Natural killer cell treated with Interleukin-12 subunit alpha and Interleukin-12 subunit beta and Interleukin-15 and Interleukin-18, amount 100 ng/mL, for 72 hours (primary cell): ENCODE data around the gene ACR. TPM values are rescaled to one million over a fixed set of nuclear protein-coding genes. Genes with fewer than 3 reads are reported as not detected.
"Not testable (repeated sequence)": the region's sequence is repeated elsewhere in the genome, so short reads cannot be mapped to it uniquely, and the experiment has no call there.

Source experiments
- ATAC-seq, 2 donors: fragments of 150-1000 bp; cut with Tn5 transposase in 1 of 2; sonication (Bioruptor Pico), chemical (Tn5 transposase) in 1 of 2; 2 replicates each; pipeline ENCODE4 v1.10.0; 2021
- DNase-seq: peaks from one replicate; pipeline ENCODE4 v3.0.0; 2022; ENCODE audit warnings: low spot score
- H3K27ac Mint-ChIP-seq, 2 donors: 1 replicate in 1 of 2; 2 replicates in 1 of 2; pipeline ENCODE4 v1.8.0; 2022; ENCODE audit warnings: mixed read lengths in 2 of 2, mild to moderate bottlenecking in 1 of 2, moderate library complexity in 1 of 2
- H3K27me3 Mint-ChIP-seq, 2 donors: 1 replicate in 1 of 2; 2 replicates in 1 of 2; pipeline ENCODE4 v1.8.0; 2022; ENCODE audit warnings: mixed read lengths in 2 of 2
- H3K36me3 Mint-ChIP-seq: one replicate; pipeline ENCODE4 v1.8.0; 2022; ENCODE audit warnings: mixed read lengths
- H3K4me1 Mint-ChIP-seq, 2 donors: 1 replicate in 1 of 2; 2 replicates in 1 of 2; pipeline ENCODE4 v1.8.0; 2022; ENCODE audit warnings: low read depth in 2 of 2, mixed read lengths in 2 of 2, mild to moderate bottlenecking in 1 of 2
- H3K4me3 Mint-ChIP-seq: one replicate; pipeline ENCODE4 v1.8.0; 2022; ENCODE audit warnings: mixed read lengths
- H3K9me3 Mint-ChIP-seq: 2 replicates; pipeline ENCODE4 v1.8.0; 2022; ENCODE audit warnings: mixed read lengths
- total RNA-seq, 2 donors: library from RNA; stranded (reverse); gene quantifications; one replicate each; pipeline ENCODE4 v1.2.3, GENCODE V29; 2022

The ACR gene
- total RNA-seq, 2 donors from 2014 or later = not detected

DNA sequence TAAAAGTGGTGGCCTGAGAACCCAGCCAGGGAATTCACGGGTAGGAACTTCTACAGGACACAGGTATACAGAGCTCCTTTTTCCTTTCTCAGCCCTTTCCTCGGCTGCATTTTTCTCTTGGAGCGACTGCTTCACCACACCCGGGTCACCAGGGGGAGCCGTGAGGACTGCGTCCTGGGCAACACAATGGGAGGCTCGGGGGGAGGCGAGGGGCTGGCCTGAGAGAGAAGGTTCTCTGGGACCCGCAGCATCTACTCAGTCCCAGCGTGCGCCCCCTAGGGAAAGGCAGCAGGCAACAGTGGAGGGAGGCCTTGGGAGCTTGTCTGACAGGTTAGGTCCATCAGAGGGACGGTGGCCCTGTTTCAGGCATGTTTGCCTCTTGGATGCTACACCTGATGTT is 37.1 kb downstream of the ACR start:
- not testable (repeated sequence) for H3K27me3 Mint-ChIP-seq, H3K27ac Mint-ChIP-seq, H3K36me3 Mint-ChIP-seq, DNase-seq, H3K4me3 Mint-ChIP-seq, H3K9me3 Mint-ChIP-seq, ATAC-seq
- peaks cover 4 to 11% of the 10 kb centered on the region in 2 donors for H3K4me1 Mint-ChIP-seq

DNA sequence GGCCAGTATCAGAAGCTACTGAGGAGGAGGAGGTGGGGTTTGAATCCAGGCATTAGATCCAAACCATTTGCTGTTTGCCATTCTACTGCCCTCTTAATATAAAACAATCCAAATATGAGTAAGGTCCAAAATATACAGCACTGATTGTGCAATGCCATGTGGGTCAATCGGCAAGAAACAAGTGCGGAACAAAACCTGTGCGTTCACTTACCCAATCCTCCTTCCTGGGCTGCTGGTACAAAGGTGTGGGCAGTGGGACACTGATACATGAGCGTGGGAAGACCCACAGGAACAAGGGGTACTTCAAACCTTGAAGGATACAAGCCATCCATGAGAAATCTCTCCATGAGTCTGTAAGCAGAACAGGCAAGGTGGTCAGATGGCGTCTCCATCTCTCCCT is 39.6 kb downstream of the ACR start:
- not testable (repeated sequence) for H3K4me3 Mint-ChIP-seq, H3K27me3 Mint-ChIP-seq, H3K27ac Mint-ChIP-seq, ATAC-seq, H3K9me3 Mint-ChIP-seq, H3K36me3 Mint-ChIP-seq, DNase-seq
- peaks cover 20 to 24% of the 10 kb centered on the region in 2 donors for H3K4me1 Mint-ChIP-seq

DNA sequence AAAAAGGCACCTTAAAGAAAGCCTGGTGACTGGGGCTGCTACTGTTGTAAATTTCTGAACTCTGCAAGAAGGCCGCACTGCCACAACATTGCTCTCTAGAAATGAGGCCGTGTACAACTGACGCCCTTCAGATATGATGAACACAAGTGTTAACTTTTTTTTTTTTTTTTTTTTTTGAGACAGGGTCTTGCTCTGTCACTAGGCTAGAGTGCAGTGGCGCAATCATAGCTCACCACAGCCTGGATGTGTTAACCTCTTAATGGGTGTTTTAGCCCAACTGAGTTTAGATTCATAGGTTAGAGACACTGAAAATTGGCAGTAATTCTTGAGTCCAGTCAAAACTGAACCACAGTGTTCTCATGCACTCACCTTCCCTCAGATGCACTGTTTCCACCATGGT is 42.2 kb downstream of the ACR start:
- peak; percentile 85 for DNase-seq
- peak; percentile 72 for ATAC-seq
- Mint-ChIP-seq H3K27ac (peak overlapping the region; percentile 73 to 74), H3K4me1 (peaks cover 25 to 30% of the 10 kb centered on the region in 2 donors), H3K4me3 (peak overlapping the region; percentile 81)
- not testable (repeated sequence) for H3K36me3 Mint-ChIP-seq, H3K9me3 Mint-ChIP-seq, H3K27me3 Mint-ChIP-seq

DNA sequence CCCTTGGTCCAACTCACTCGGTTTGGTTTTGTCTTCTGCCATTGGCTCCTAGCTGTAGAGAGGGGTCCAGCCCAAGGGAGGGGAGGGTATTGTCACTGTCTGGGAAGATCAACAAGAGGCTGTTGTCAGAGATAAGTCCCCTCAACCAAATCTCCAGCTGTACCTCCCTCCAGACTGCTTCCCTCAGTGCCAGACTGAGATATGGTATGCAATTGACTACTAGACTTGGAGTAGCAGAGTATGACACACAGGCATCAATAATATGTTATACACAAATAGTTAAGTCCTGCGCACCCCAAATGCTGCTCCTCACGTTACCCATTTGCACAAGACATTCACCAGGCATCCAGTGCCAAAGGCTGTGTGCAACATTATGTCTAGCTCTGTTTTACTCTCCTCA is 44.2 kb downstream of the ACR start:
- Mint-ChIP-seq H3K4me1 (peaks cover 26 to 30% of the 10 kb centered on the region in 2 donors), H3K27ac (peak overlapping the region in 1 of 2 donors; percentile 60), H3K4me3 (peak overlapping the region; percentile 95)
- DNase-seq, H3K36me3 Mint-ChIP-seq, H3K27me3 Mint-ChIP-seq, ATAC-seq, H3K9me3 Mint-ChIP-seq: not testable (repeated sequence)

DNA sequence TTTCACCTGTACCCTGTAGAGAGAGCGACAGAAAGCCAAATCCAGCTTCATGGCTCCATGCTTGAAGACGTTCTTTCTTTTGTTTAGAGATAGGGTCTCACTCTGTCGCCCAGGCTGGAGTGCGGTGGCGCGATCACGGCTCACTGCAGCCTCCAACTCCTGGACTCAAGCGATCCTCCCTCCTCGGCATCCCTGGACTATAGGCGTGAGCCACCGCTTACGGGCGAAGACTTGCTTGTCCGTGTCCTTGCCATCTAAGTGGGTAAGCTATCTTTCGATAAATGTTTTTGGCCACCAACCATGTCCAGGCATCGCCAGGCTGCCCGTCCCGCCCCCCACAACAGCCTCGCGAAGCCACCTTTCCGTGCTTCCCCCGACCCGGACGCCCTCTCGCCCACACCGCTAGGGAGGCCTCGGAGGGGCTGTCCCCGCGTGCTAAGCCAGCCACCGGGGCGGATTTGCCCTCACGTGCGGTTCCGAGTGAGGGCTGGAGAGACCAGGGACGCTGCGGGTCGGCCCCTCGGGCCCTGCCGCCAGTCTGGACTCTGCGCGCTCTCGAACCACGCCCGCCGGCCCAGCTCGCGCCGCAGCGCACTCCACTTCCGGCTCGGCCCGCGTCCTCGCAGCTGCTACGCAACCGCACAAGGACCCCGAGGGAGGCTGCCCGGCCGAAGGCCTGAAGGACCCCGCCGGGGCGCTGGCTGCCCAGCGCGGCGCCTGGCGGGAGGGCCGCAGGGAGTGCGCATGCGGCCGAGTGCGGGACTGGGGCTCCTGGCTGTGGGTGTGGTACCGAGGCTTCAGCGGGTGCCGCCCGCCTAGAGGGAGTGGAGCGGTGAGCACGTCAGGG is 45.3 kb downstream of the ACR start, which contains the start of gene RABL2B:
RABL2B (minus strand) TSS at position 604 of the 847 bp plus-strand sequence. CDS start 1,342 bp downstream, outside the sequence.
- H3K4me1 Mint-ChIP-seq = peaks cover 25 to 26% of the 10 kb centered on the region in 2 donors
- H3K27ac Mint-ChIP-seq = peak within 1 kb of the TSS; percentile 66 to 78
- ATAC-seq (peak; percentile 92 to 96), DNase-seq (peak; percentile 93)
- peak within 1 kb of the TSS; percentile 95 for H3K4me3 Mint-ChIP-seq
- H3K9me3 Mint-ChIP-seq, H3K27me3 Mint-ChIP-seq, H3K36me3 Mint-ChIP-seq: not testable (repeated sequence)

DNA sequence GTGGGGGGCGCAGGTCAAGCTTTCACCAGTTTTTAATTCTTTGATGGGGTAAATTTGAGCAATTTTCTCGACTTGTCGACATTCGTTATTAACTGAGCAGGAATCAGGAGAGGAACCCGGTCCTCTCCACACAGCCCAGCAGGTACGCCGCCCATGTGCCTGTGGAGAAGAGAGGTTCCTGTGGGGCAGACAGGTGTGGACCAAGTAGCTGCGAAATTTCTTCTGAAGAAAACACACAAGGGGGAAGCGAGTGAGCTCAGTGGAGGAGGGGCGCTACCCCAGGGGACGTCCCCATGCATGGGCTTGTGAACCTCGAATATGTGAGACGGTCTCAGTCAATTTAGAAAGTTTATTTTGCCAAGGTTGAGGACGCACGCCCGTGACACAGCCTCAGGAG is 45.9 kb downstream of the ACR start:
- DNase-seq, H3K27me3 Mint-ChIP-seq, H3K36me3 Mint-ChIP-seq, H3K9me3 Mint-ChIP-seq: not testable (repeated sequence)
- Mint-ChIP-seq H3K4me3 (peak overlapping the region; percentile 85), H3K4me1 (peaks cover 25 to 26% of the 10 kb centered on the region in 2 donors), H3K27ac (peak overlapping the region; percentile 66 to 78)
- peak in 1 of 2 donors; percentile 17 for ATAC-seq

DNA sequence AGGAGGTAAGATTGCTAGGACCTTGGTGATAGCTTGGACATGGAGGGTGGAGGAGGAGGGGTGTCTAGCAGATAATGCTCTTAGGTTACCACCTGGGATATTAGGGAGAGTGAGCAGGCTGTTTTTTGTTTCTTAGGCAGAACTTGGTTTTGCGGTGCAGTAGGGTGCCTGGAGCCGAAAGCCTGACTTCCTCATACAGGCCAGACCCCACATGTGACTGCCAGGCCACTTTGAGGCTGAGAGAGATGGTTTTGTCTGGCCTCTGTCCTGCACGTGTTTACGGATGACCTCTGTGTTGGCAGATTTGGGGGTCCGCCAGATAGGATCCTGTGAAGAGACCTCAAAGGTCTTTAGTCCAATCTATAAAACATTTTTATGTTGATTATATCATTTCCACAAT is 47.3 kb downstream of the ACR start:
- H3K27ac Mint-ChIP-seq, H3K4me3 Mint-ChIP-seq, H3K9me3 Mint-ChIP-seq, H3K36me3 Mint-ChIP-seq, DNase-seq, H3K27me3 Mint-ChIP-seq, ATAC-seq: not testable (repeated sequence)
- peaks cover 18 to 20% of the 10 kb centered on the region in 2 donors for H3K4me1 Mint-ChIP-seq

DNA sequence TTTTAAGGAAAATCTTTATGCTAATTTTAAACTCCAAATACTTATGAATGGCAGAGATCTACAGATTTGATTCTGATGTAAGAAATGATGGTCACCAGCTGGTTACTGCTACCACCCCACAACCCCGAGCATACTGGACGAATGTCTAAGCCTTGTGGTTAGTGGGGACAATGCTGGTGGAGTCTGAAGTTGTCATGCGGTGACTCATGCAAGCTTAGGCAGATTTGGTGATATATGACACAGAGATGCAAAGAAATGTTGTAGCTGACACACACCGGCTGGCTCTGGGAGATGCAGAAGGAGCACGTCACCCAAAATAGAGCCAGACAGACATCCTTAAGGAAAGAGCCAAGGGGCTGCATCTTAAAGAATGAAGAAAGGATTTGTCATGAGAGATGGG is 48.9 kb downstream of the ACR start:
- not testable (repeated sequence) for H3K4me3 Mint-ChIP-seq, H3K27me3 Mint-ChIP-seq, H3K9me3 Mint-ChIP-seq, DNase-seq, H3K27ac Mint-ChIP-seq, H3K36me3 Mint-ChIP-seq, ATAC-seq
- H3K4me1 Mint-ChIP-seq = peaks cover 12 to 13% of the 10 kb centered on the region in 2 donors

Other genes with a start within 250 kb of the ACR start
- 100 to 1,000 TPM in 1 of 2 donors, 10 to 100 TPM in 1; 97.8 to 149 TPM for gene LMF2, start 230.5 kb upstream of the ACR start, total RNA-seq
- 100 to 1,000 TPM; 105 to 156 TPM for gene NCAPH2, start 230.0 kb upstream of the ACR start, total RNA-seq
- 10 to 100 TPM; 13.1 to 18.5 TPM for gene SCO2, start 212.6 kb upstream of the ACR start, total RNA-seq
- gene TYMP, start 208.2 kb upstream of the ACR start, total RNA-seq = 100 to 1,000 TPM; 164 to 234 TPM
- gene KLHDC7B, start 192.3 kb upstream of the ACR start, total RNA-seq = 10 to 100 TPM in 1 of 2 donors, 1 to 10 TPM in 1; 6.5 to 15.2 TPM
- gene SYCE3, start 175.3 kb upstream of the ACR start, total RNA-seq = not detected
- gene CPT1B, start 159.8 kb upstream of the ACR start, total RNA-seq = 100 to 1,000 TPM in 1 of 2 donors, 10 to 100 TPM in 1; 40.3 to 102 TPM
- 100 to 1,000 TPM; 120 to 130 TPM for gene CHKB, start 155.4 kb upstream of the ACR start, total RNA-seq
- under 1 TPM; 0.08 to 0.21 TPM for gene MAPK8IP2, start 137.4 kb upstream of the ACR start, total RNA-seq
- 10 to 100 TPM; 35.7 to 38.9 TPM for gene ARSA, start 110.1 kb upstream of the ACR start, total RNA-seq
- not detected for gene SHANK3, start 65.4 kb upstream of the ACR start, total RNA-seq
- 10 to 100 TPM; 15.7 to 26.1 TPM for gene RABL2B, start 45.4 kb downstream of the ACR start, total RNA-seq